GM12878 (cell line): ENCODE data around the gene ARSJ. TPM values are rescaled to one million over a fixed set of nuclear protein-coding genes. Genes with fewer than 3 reads are reported as not detected.
"Not testable (repeated sequence)": the region's sequence is repeated elsewhere in the genome, so short reads cannot be mapped to it uniquely, and the experiment has no call there.

Source experiments
- ATAC-seq: fragments of 200-7000 bp; cut with Tn5 transposase; 3 replicates; pipeline ENCODE4 v1.9.1; 2020; ENCODE audit warnings: mild to moderate bottlenecking, moderate library complexity
- BruUV-seq: library from RNA; stranded (reverse); fragments of 400-500 nt; replicated peaks from 2 replicates; lab custom pipeline; 2021; lab: Mats Ljungman, UMichigan
- CTCF ChIA-PET: fragments of 300-600 bp; sonication (Branson Sonifier 250); formaldehyde crosslinking; extraction: SDS; loops from one replicate; lab custom pipeline; 2021; ENCODE audit warnings: inconsistent platforms; lab: Yijun Ruan, JAX
- POLR2A ChIA-PET: fragments of 350-600 bp; formaldehyde crosslinking; extraction: SDS; loops from one replicate; lab custom pipeline; 2021; ENCODE audit warnings: inconsistent platforms; lab: Charles Lee
- RAD21 ChIA-PET: fragments of 300-600 bp; sonication (Branson Sonifier 250); formaldehyde crosslinking; loops from one replicate; lab custom pipeline; 2023; ENCODE audit warnings: antibody characterized with exemption; ENCODE audit not compliant: unreplicated experiment; lab: Charles Lee
- SMC1A ChIA-PET: fragments of 300-600 bp; sonication (Branson Sonifier 250); formaldehyde crosslinking; loops from one replicate; lab custom pipeline; 2023; ENCODE audit not compliant: unreplicated experiment, uncharacterized antibody; lab: Charles Lee
- DNase-seq: peaks from one replicate; pipeline ENCODE4 v3.0.0-alpha.2; 2011; ENCODE audit warnings: low read depth, low spot score
- FAIRE-seq: peaks from 3 replicates; lab custom pipeline; 2011; peaks lifted over from hg19 to GRCh38; lab: Jason Lieb, UNC
- H2AFZ ChIP-seq: 2 replicates; pipeline ENCODE4 v1.6.0; 2011; ENCODE audit warnings: low read depth, low read length, control low read depth; ENCODE audit not compliant: control insufficient read depth
- H3K27ac ChIP-seq: 2 replicates; pipeline ENCODE4 v1.5.1; 2011; ENCODE audit warnings: control low read depth; ENCODE audit not compliant: control insufficient read depth, insufficient read depth
- H3K27me3 ChIP-seq, 2 experiments: replicated peaks in 1 of 2; 2 replicates each; pipeline versions ENCODE4 v1.6.0 to v1.6.1; 2011; ENCODE audit warnings: low read length in 1 of 2; ENCODE audit not compliant: control insufficient read depth in 2 of 2, insufficient read depth in 2 of 2
- H3K36me3 ChIP-seq, 2 experiments: 2 replicates each; pipeline ENCODE4 v1.5.1; 2011; ENCODE audit warnings: low read length in 1 of 2; ENCODE audit not compliant: control insufficient read depth in 2 of 2, insufficient read depth in 2 of 2
- H3K4me1 ChIP-seq: 2 replicates; pipeline ENCODE4 v1.6.1; 2011; ENCODE audit warnings: mild to moderate bottlenecking, low read length, moderate library complexity, mixed read lengths; ENCODE audit not compliant: control insufficient read depth, insufficient read depth
- H3K4me2 ChIP-seq: 2 replicates; pipeline ENCODE4 v1.6.0; 2011; ENCODE audit warnings: control low read depth; ENCODE audit not compliant: control insufficient read depth, insufficient read depth
- H3K4me3 ChIP-seq: fragments of 200-600 bp; sonication (generic); 2 replicates; pipeline ENCODE4 v1.5.1; 2016
- H3K79me2 ChIP-seq: 2 replicates; pipeline ENCODE4 v1.6.0; 2011; ENCODE audit warnings: low read length; ENCODE audit not compliant: control insufficient read depth, insufficient read depth
- H3K9ac ChIP-seq: 2 replicates; pipeline ENCODE4 v1.8.0; 2011; ENCODE audit warnings: low read length, control low read depth, mixed read lengths; ENCODE audit not compliant: control insufficient read depth, insufficient read depth
- H3K9me3 ChIP-seq: replicated peaks from 3 replicates; pipeline ENCODE4 v1.5.1; 2011; ENCODE audit warnings: mild to moderate bottlenecking, low read length; ENCODE audit not compliant: control insufficient read depth, insufficient read depth
- H4K20me1 ChIP-seq: 2 replicates; pipeline ENCODE4 v1.6.0; 2011; ENCODE audit not compliant: control insufficient read depth, insufficient read depth
- CBFB ChIP-seq: IDR thresholded peaks from 2 replicates; pipeline ENCODE4 v1.6.1; 2016; ENCODE audit warnings: antibody characterized with exemption, low read depth
- JUND ChIP-seq: IDR thresholded peaks from 2 replicates; pipeline ENCODE4 v1.6.1; 2012; ENCODE audit warnings: low read depth, mild to moderate bottlenecking, low read length, improper control_type of control experiment, moderate library complexity
- KDM1A ChIP-seq: fragments of 200-600 bp; sonication (generic); IDR thresholded peaks from 2 replicates; pipeline ENCODE4 v1.6.1; 2016; ENCODE audit warnings: borderline replicate concordance
- RB1 ChIP-seq: fragments of 450-650 bp; formaldehyde crosslinking; IDR thresholded peaks from 2 replicates; pipeline ENCODE4 v1.6.1; 2017; ENCODE audit warnings: mild to moderate bottlenecking, borderline replicate concordance
- WGBS: methylation state at CpG from one replicate; pipeline ENCODE4 v1.1.6; 2016; ENCODE audit warnings: low lambda C conversion rate; ENCODE audit not compliant: insufficient replicate concordance, insufficient coverage; ENCODE audit errors: missing lambda C conversion rate; 5-methylcytosine and 5-hydroxymethylcytosine counted together
- in situ Hi-C: fragments of 300-500 bp; cut with MboI; formaldehyde crosslinking; loops from 9 replicates; pipeline ENCODE4 v1.14.3; 2018; ENCODE audit warnings: mixed read lengths
- intact Hi-C: fragments of 100-400 bp; cut with micrococcal nuclease; formaldehyde crosslinking; loops from one replicate; pipeline ENCODE4 v1.14.2; 2022; ENCODE audit not compliant: unreplicated experiment
- polyA plus RNA-seq, 11 experiments: library from polyadenylated mRNA; depleted of rRNA in 4 of 11; unstranded in 6 of 11; stranded (reverse) in 5 of 11; fragments of >200 nt; fragmentation: Nextera tagmentation in 4 of 11; fragmentation: Illumina TruSeq in 1 of 11; extraction: Ambion mirVana in 4 of 11; extraction: Trizol in 1 of 11; gene quantifications; 1 replicate in 1 of 11; 2 replicates in 10 of 11; pipeline versions ENCODE4 v1.2.1 to v1.2.3, GENCODE V29; 2011 to 2016; ENCODE audit warnings: inconsistent platforms in 2 of 11, missing spikeins in 2 of 11, low read depth in 1 of 11
- total RNA-seq, 4 experiments: library from RNA; depleted of rRNA in 3 of 4; stranded (reverse); fragments of >200 nt in 3 of 4; fragmentation: Illumina TruSeq in 1 of 4; extraction: Trizol in 1 of 4; gene quantifications; 2 replicates each; pipeline versions ENCODE4 v1.2.1 to v1.2.3, GENCODE V29; 2013 to 2021
- TF ChIP-seq, protein P1 (sequence below): IDR thresholded peaks from 2 replicates; pipeline ENCODE4 v1.6.1; 2011; ENCODE audit warnings: borderline replicate concordance, low read depth, mild to moderate bottlenecking, moderate library complexity, low read length; ENCODE audit not compliant: insufficient read depth, poor library complexity, severe bottlenecking

The ARSJ gene
- total and polyA plus RNA-seq, 10 of the 15 experiments (the other 5 are each of a cell fraction or from before 2014, with no cell fraction given), result under 0.01 to 0.19 (median 0.04) TPM; not detected in 5

- Histone ChIP-seq H4K20me1 (no peaks in the 10 kb centered on the region), H3K4me3 (no peak overlapping the region), H3K36me3 (no peaks in the 10 kb centered on the region), H3K4me2 (no peak overlapping the region), H3K4me1 (no peaks in the 10 kb centered on the region), H3K9me3 (peaks cover 1% of the 10 kb centered on the region; the same call in 2 of the 3 replicates), H3K79me2 (no peaks in the 10 kb centered on the region), H2AFZ (no peak overlapping the region), H3K27ac (no peak overlapping the region), H3K27me3 (no peaks in the 10 kb centered on the region), H3K9ac (no peak overlapping the region)
- no peak for ATAC-seq
- intact Hi-C loops, result no loop called here
- ChIA-PET RAD21 (interaction anchor here (1.5 kb wide), 1 partner anchor 548 kb away, joined by 4 read pairs; no protein-coding TSS in a partner anchor), SMC1A (interaction anchor here (1.0 to 1.8 kb wide), 6 partner anchors 9 to 103 kb away, joined by 3 to 12 read pairs (median 4); no protein-coding TSS in a partner anchor), CTCF (interaction anchor here (0.8 to 1.2 kb wide), 3 partner anchors 11 to 381 kb away, joined by 3 to 5 read pairs (median 4); no protein-coding TSS in a partner anchor), POLR2A (no interaction called here)
- in situ Hi-C loops, result no loop called here
- no TSS peak for BruUV-seq
- DNase-seq, result no peak
- 85% methylated on average over 1 of the region's 1 CpG for WGBS
- FAIRE-seq, result no peak
- no peak for TF ChIP-seq KDM1A
- TF ChIP-seq, protein P1, sequence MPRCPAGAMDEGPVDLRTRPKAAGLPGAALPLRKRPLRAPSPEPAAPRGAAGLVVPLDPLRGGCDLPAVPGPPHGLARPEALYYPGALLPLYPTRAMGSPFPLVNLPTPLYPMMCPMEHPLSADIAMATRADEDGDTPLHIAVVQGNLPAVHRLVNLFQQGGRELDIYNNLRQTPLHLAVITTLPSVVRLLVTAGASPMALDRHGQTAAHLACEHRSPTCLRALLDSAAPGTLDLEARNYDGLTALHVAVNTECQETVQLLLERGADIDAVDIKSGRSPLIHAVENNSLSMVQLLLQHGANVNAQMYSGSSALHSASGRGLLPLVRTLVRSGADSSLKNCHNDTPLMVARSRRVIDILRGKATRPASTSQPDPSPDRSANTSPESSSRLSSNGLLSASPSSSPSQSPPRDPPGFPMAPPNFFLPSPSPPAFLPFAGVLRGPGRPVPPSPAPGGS, result no peak
Observed at GRCh38 chr4:113943085-113943484, 36.4 kb downstream of the ARSJ start.

- ATAC-seq (no peak), FAIRE-seq (no peak), DNase-seq (no peak)
- no peak overlapping the region for H2AFZ ChIP-seq
- intact Hi-C loops, result no loop called here
- H3K27ac ChIP-seq, result no peak overlapping the region
- no peaks in the 10 kb centered on the region for H4K20me1 ChIP-seq
- no peak for TF ChIP-seq CBFB
- TF ChIP-seq JUND, result no peak
- no peak for TF ChIP-seq RB1
- no peaks in the 10 kb centered on the region for H3K36me3 ChIP-seq
- SMC1A ChIA-PET, result interaction anchor here (1.3 kb wide), 1 partner anchor 101 kb away, joined by 5 read pairs; no protein-coding TSS in a partner anchor
- in situ Hi-C loops, result no loop called here
- H3K9ac ChIP-seq, result no peak overlapping the region
- H3K79me2 ChIP-seq, result no peaks in the 10 kb centered on the region
- no peak overlapping the region for H3K4me2 ChIP-seq
- BruUV-seq, result no TSS peak
- CTCF ChIA-PET, result interaction anchor here (1.2 kb wide), 1 partner anchor 12 kb away, joined by 4 read pairs; no protein-coding TSS in a partner anchor
- POLR2A ChIA-PET, result no interaction called here
- 0% methylated on average over 1 of the region's 1 CpG for WGBS
- RAD21 ChIA-PET, result no interaction called here
- no peaks in the 10 kb centered on the region for H3K27me3 ChIP-seq
- H3K4me1 ChIP-seq, result no peaks in the 10 kb centered on the region
- H3K9me3 ChIP-seq, result peaks cover 1% of the 10 kb centered on the region; the same call in 2 of the 3 replicates
- H3K4me3 ChIP-seq, result no peak overlapping the region
Observed at GRCh38 chr4:113941836-113942235, 37.6 kb downstream of the ARSJ start.

GRCh38 chr4:113940103-113940502, 39.3 kb downstream of the ARSJ start:
- H4K20me1 ChIP-seq, in situ Hi-C loops, H3K27me3 ChIP-seq, intact Hi-C loops, FAIRE-seq, RAD21 ChIA-PET, H3K4me1 ChIP-seq, H3K4me2 ChIP-seq, POLR2A ChIA-PET, H3K9me3 ChIP-seq, H3K4me3 ChIP-seq, H3K79me2 ChIP-seq, H3K36me3 ChIP-seq, H3K27ac ChIP-seq, ATAC-seq, BruUV-seq, H2AFZ ChIP-seq, DNase-seq, H3K9ac ChIP-seq: not testable (repeated sequence)
- SMC1A ChIA-PET, result interaction anchor here (1.8 kb wide), 1 partner anchor 10 kb away, joined by 6 read pairs; no protein-coding TSS in a partner anchor
- 80% methylated on average over 2 of the region's 2 CpGs for WGBS
- CTCF ChIA-PET, result interaction anchor here (0.6 kb wide), 1 partner anchor 259 kb away, joined by 3 read pairs; no protein-coding TSS in a partner anchor
